Activated CD8-positive, alpha-beta memory T cell treated with anti-CD3 and anti-CD28 coated beads, Interleukin-2, amount 10 ng/mL, durations not matched to agents 7 days and 5 days (primary cell): ENCODE measurements around the gene CCDC61. TPM values are rescaled to one million over a fixed set of nuclear protein-coding genes. Genes with fewer than 3 reads are reported as not detected.

ENCODE experiments used
- microRNA-seq: library from miRNA; unstranded; fragments of <30 nt; microRNA quantifications from one replicate; pipeline ENCODE4 v1.2.0, GENCODE V29; 2022
- total RNA-seq, 2 experiments: library from RNA; stranded (reverse); gene quantifications; one replicate each; pipeline ENCODE4 v1.2.3, GENCODE V29; 2021

The CCDC61 gene
- total RNA-seq, 2 experiments from 2014 or later, result 24.4 to 35.1 TPM

Small RNA genes lying within 50 kb of the gene (microRNA-seq; reads per million reads assigned to microRNA genes)
- gene MIR769, result 206 reads per million, percentile 74 among the genes with 10 or more reads in this experiment

Other genes starting within 250 kb of the CCDC61 start
- 1 to 10 TPM; 1.5 to 2.8 TPM for gene SIX5, start 226.2 kb upstream of the CCDC61 start, total RNA-seq
- 10 to 100 TPM; 26.7 to 31.0 TPM for gene DMPK, start 213.0 kb upstream of the CCDC61 start, total RNA-seq
- gene DMWD, start 202.6 kb upstream of the CCDC61 start, total RNA-seq, result 10 to 100 TPM; 47.0 to 47.9 TPM
- gene RSPH6A, start 180.2 kb upstream of the CCDC61 start, total RNA-seq, result under 1 TPM; 0.19 to 0.23 TPM
- 100 to 1,000 TPM; 119 to 125 TPM for gene SYMPK, start 132.3 kb upstream of the CCDC61 start, total RNA-seq
- under 1 TPM in 1 of 2 experiments, not detected in 1; 0.14 TPM for gene FOXA3, start 131.1 kb upstream of the CCDC61 start, total RNA-seq
- 10 to 100 TPM; 18.9 to 19.0 TPM for gene IRF2BP1, start 109.3 kb upstream of the CCDC61 start, total RNA-seq
- gene MYPOP, start 92.9 kb upstream of the CCDC61 start, total RNA-seq, result 10 to 100 TPM; 13.0 to 13.8 TPM
- gene NANOS2, start 80.7 kb upstream of the CCDC61 start, total RNA-seq, result under 1 TPM in 1 of 2 experiments, not detected in 1; 0.18 TPM
- under 1 TPM; 0.02 to 0.18 TPM for gene NOVA2, start 21.6 kb upstream of the CCDC61 start, total RNA-seq
- gene PGLYRP1, start 27.6 kb downstream of the CCDC61 start, total RNA-seq, result not detected
- not detected for gene IGFL4, start 45.5 kb downstream of the CCDC61 start, total RNA-seq
- not detected for gene IGFL3, start 129.2 kb downstream of the CCDC61 start, total RNA-seq
- gene IGFL2, start 152.8 kb downstream of the CCDC61 start, total RNA-seq, result not detected
- not detected for gene IGFL1, start 234.3 kb downstream of the CCDC61 start, total RNA-seq